HepG2 (cell line): ENCODE data around the gene SP140L. TPM values are rescaled to one million over a fixed set of nuclear protein-coding genes. Genes with fewer than 3 reads are reported as not detected.

Source experiments
- HNRNPL ChIP-seq: fragments of 200-400 bp; formaldehyde crosslinking; IDR thresholded peaks from 2 replicates; pipeline ENCODE4 v1.6.1; 2017; ENCODE audit warnings: mild to moderate bottlenecking, low read depth, low read length
- HNRNPLL ChIP-seq: fragments of 200-400 bp; formaldehyde crosslinking; IDR thresholded peaks from 2 replicates; pipeline ENCODE4 v1.6.1; 2017; ENCODE audit warnings: mild to moderate bottlenecking, low read depth, low read length; ENCODE audit not compliant: poor library complexity, severe bottlenecking
- HOXA9 ChIP-seq: sonication (generic); formaldehyde crosslinking; IDR thresholded peaks from 2 replicates; pipeline ENCODE4 v1.8.1; 2022; ENCODE audit warnings: missing genetic modification reagents, mild to moderate bottlenecking, moderate library complexity, borderline replicate concordance
- SP1 ChIP-seq, 2 experiments: fragments of 450-650 bp in 1 of 2; sonication (generic) in 1 of 2; formaldehyde crosslinking in 1 of 2; IDR thresholded peaks; 2 replicates each; pipeline versions ENCODE4 v1.4.0 to v1.6.1; 2016 to 2020; ENCODE audit warnings: missing genetic modification reagents in 1 of 2
- SRSF9 ChIP-seq: fragments of 200-400 bp; formaldehyde crosslinking; IDR thresholded peaks from 2 replicates; pipeline ENCODE4 v1.6.1; 2018; ENCODE audit warnings: borderline replicate concordance, mild to moderate bottlenecking, low read depth, low read length; ENCODE audit not compliant: insufficient read depth, poor library complexity, severe bottlenecking
- TCF12 ChIP-seq, 2 experiments: fragments of 450-650 bp in 1 of 2; sonication (generic) in 1 of 2; formaldehyde crosslinking in 1 of 2; IDR thresholded peaks; 2 replicates each; pipeline versions ENCODE4 v1.6.1 to v1.8.0; 2017 to 2022; ENCODE audit warnings: antibody characterized with exemption in 1 of 2, mild to moderate bottlenecking in 1 of 2, missing genetic modification reagents in 1 of 2, moderate library complexity in 1 of 2
- TFDP2 ChIP-seq: sonication (generic); formaldehyde crosslinking; IDR thresholded peaks from 2 replicates; pipeline ENCODE4 v1.4.0; 2020; ENCODE audit warnings: missing genetic modification reagents
- THAP11 ChIP-seq: IDR thresholded peaks from 2 replicates; pipeline ENCODE4 v1.6.1; 2016; ENCODE audit warnings: missing biosample characterization, missing genetic modification reagents
- YY1 ChIP-seq: IDR thresholded peaks from 2 replicates; pipeline ENCODE4 v1.6.1; 2011; ENCODE audit warnings: low read length, low read depth, moderate library complexity, mild to moderate bottlenecking; ENCODE audit not compliant: insufficient read depth, insufficient replicate concordance
- ZNF704 ChIP-seq: sonication (generic); formaldehyde crosslinking; IDR thresholded peaks from 2 replicates; pipeline ENCODE4 v1.8.1; 2023; ENCODE audit warnings: mild to moderate bottlenecking, inconsistent platforms, moderate library complexity, missing genetic modification reagents, borderline replicate concordance
- polyA plus RNA-seq, 8 experiments: library from polyadenylated mRNA; depleted of rRNA in 3 of 8; stranded (reverse) in 7 of 8; unstranded in 1 of 8; fragments of >200 nt; fragmentation: Illumina TruSeq in 4 of 8; extraction: Trizol in 4 of 8; gene quantifications; 2 replicates each; pipeline versions ENCODE4 v1.2.1 to v1.2.3, GENCODE V29; 2011 to 2016; ENCODE audit warnings: low read depth in 4 of 8, missing spikeins in 1 of 8, mixed read lengths in 1 of 8; ENCODE audit not compliant: insufficient read depth in 1 of 8
- total RNA-seq, 5 experiments: library from RNA; depleted of rRNA; stranded (reverse); fragments of >200 nt; fragmentation: Illumina TruSeq; extraction: Trizol; gene quantifications; 2 replicates each; pipeline ENCODE4 v1.2.3, GENCODE V29; 2016; ENCODE audit warnings: low read depth in 1 of 5
- TF ChIP-seq, protein P1 (sequence below): sonication (generic); formaldehyde crosslinking; IDR thresholded peaks from 2 replicates; pipeline ENCODE4 v1.4.0; 2020; ENCODE audit warnings: mild to moderate bottlenecking, missing genetic modification reagents
- TF ChIP-seq, protein P2 (sequence below): sonication (generic); formaldehyde crosslinking; IDR thresholded peaks from 2 replicates; pipeline ENCODE4 v1.4.0; 2020; ENCODE audit warnings: missing genetic modification reagents
- TF ChIP-seq, protein P3 (sequence below): sonication (generic); formaldehyde crosslinking; IDR thresholded peaks from 2 replicates; pipeline ENCODE4 v1.4.0; 2020; ENCODE audit warnings: missing genetic modification reagents

Gene SP140L
- total and polyA plus RNA-seq, 2 of the 13 experiments (the other 11 are each of a cell fraction or from before 2014, with no cell fraction given): 10.9 to 17.5 TPM

DNA sequence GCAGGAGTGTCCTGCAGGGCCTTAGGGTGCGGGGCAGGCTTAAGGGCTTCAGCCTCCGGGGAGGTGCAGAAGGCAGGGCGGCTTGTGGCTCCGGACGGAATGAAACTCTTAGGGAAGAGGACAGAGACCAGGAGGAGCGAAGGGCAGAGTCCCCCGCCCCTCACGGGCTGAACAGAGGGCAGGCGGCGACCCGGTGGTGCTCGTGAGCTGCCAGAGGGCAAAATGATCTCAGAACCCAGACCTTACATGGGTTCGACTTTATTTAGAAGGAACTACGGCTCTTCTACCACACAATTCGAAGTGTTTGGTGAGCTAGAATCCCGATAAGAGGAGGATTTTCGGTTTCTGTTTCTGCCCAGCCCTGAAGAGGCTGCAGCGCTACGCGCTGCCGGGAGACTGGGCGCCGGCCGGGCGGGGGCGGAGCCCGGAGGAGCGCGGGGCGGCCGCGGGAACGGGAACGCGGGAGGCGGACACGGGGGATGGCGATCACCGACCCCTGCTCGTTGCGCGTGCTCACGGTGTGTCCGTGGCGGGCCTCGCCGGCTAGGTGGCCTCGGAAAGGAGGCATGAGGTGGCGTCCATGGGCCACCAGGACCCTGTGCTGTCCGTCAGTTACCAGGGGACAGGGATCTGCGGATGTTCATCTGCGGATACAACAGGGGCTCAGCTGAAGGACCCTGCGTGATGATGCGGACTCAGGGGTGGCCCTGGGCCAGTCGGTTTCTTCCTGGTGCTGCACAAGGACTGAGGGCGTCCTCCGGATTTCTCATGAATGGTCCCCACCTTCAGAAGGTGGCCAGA is 84.8 kb downstream of the SP140L start (continued):
- TF ChIP-seq, protein P1, sequence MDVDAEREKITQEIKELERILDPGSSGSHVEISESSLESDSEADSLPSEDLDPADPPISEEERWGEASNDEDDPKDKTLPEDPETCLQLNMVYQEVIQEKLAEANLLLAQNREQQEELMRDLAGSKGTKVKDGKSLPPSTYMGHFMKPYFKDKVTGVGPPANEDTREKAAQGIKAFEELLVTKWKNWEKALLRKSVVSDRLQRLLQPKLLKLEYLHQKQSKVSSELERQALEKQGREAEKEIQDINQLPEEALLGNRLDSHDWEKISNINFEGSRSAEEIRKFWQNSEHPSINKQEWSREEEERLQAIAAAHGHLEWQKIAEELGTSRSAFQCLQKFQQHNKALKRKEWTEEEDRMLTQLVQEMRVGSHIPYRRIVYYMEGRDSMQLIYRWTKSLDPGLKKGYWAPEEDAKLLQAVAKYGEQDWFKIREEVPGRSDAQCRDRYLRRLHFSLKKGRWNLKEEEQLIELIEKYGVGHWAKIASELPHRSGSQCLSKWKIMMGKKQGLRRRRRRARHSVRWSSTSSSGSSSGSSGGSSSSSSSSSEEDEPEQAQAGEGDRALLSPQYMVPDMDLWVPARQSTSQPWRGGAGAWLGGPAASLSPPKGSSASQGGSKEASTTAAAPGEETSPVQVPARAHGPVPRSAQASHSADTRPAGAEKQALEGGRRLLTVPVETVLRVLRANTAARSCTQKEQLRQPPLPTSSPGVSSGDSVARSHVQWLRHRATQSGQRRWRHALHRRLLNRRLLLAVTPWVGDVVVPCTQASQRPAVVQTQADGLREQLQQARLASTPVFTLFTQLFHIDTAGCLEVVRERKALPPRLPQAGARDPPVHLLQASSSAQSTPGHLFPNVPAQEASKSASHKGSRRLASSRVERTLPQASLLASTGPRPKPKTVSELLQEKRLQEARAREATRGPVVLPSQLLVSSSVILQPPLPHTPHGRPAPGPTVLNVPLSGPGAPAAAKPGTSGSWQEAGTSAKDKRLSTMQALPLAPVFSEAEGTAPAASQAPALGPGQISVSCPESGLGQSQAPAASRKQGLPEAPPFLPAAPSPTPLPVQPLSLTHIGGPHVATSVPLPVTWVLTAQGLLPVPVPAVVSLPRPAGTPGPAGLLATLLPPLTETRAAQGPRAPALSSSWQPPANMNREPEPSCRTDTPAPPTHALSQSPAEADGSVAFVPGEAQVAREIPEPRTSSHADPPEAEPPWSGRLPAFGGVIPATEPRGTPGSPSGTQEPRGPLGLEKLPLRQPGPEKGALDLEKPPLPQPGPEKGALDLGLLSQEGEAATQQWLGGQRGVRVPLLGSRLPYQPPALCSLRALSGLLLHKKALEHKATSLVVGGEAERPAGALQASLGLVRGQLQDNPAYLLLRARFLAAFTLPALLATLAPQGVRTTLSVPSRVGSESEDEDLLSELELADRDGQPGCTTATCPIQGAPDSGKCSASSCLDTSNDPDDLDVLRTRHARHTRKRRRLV (CRISPR knock-in tag): no peak
- peak; percentile 49 for TF ChIP-seq THAP11 (CRISPR knock-in tag)
- no peak for TF ChIP-seq SRSF9
- TF ChIP-seq YY1: peak; percentile 48
- no peak for TF ChIP-seq SP1 (IDR thresholded peaks at IDR 0.05)
- TF ChIP-seq SP1 (CRISPR knock-in tag; IDR thresholded peaks at IDR 0.05): no peak
- TF ChIP-seq TFDP2 (CRISPR knock-in tag): peak; percentile 82
- no peak for TF ChIP-seq TCF12 (IDR thresholded peaks at IDR 0.05)
- 0 out of 2 replicates have a peak, but pooled peaks have one; percentile 25 for TF ChIP-seq TCF12 (CRISPR knock-in tag; IDR thresholded peaks at IDR 0.05)
- TF ChIP-seq, protein P2, sequence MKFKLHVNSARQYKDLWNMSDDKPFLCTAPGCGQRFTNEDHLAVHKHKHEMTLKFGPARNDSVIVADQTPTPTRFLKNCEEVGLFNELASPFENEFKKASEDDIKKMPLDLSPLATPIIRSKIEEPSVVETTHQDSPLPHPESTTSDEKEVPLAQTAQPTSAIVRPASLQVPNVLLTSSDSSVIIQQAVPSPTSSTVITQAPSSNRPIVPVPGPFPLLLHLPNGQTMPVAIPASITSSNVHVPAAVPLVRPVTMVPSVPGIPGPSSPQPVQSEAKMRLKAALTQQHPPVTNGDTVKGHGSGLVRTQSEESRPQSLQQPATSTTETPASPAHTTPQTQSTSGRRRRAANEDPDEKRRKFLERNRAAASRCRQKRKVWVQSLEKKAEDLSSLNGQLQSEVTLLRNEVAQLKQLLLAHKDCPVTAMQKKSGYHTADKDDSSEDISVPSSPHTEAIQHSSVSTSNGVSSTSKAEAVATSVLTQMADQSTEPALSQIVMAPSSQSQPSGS (CRISPR knock-in tag): 0 out of 2 replicates have a peak, but pooled peaks have one; percentile 30
- TF ChIP-seq HNRNPLL: peak; percentile 69
- TF ChIP-seq ZNF704 (CRISPR knock-in tag): 0 out of 2 replicates have a peak, but pooled peaks have one; percentile 27
- TF ChIP-seq HOXA9: 0 out of 2 replicates have a peak, but pooled peaks have one; percentile 50
- TF ChIP-seq HNRNPL: 0 out of 2 replicates have a peak, but pooled peaks have one; percentile 33
- TF ChIP-seq, protein P3, sequence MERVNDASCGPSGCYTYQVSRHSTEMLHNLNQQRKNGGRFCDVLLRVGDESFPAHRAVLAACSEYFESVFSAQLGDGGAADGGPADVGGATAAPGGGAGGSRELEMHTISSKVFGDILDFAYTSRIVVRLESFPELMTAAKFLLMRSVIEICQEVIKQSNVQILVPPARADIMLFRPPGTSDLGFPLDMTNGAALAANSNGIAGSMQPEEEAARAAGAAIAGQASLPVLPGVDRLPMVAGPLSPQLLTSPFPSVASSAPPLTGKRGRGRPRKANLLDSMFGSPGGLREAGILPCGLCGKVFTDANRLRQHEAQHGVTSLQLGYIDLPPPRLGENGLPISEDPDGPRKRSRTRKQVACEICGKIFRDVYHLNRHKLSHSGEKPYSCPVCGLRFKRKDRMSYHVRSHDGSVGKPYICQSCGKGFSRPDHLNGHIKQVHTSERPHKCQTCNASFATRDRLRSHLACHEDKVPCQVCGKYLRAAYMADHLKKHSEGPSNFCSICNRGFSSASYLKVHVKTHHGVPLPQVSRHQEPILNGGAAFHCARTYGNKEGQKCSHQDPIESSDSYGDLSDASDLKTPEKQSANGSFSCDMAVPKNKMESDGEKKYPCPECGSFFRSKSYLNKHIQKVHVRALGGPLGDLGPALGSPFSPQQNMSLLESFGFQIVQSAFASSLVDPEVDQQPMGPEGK (CRISPR knock-in tag): peak; percentile 41; the same call in 1 of the 2 replicates
